Stimulated activated CD8-positive, alpha-beta memory T cell treated with anti-CD3 and anti-CD28 coated beads, Interleukin-4, amount 100 ng/mL, for 4 hours (primary cell): ENCODE measurements around the gene PIK3R6.

Experiments used
- DNase-seq, 2 donors: peaks; one replicate each; pipeline ENCODE4 v3.0.0-alpha.2; 2020; ENCODE audit warnings: low read depth in 2 of 2, low spot score in 1 of 2

Gene PIK3R6

GRCh38 chr17:8798846-8799569 lies 68.5 kb downstream of the PIK3R6 start, which contains the start of gene MFSD6L:
MFSD6L (minus strand) TSS chr17:8799365; CDS start chr17:8799120, 245 bp downstream.
- DNase-seq = no peak

GRCh38 chr17:8798176-8798845 lies 69.2 kb downstream of the PIK3R6 start:
- DNase-seq = no peak

- DNase-seq = no peak
These were observed 69.8 kb downstream of the PIK3R6 start for GRCh38 chr17:8797621-8798175.

- no peak for DNase-seq
These were observed 72.8 kb downstream of the PIK3R6 start for GRCh38 chr17:8794636-8795035.

- no peak for DNase-seq
These were observed 73.8 kb downstream of the PIK3R6 start for GRCh38 chr17:8793649-8794048.

- no peak for DNase-seq
These were observed 74.8 kb downstream of the PIK3R6 start for GRCh38 chr17:8792646-8793045.

- no peak for DNase-seq
These were observed 75.6 kb downstream of the PIK3R6 start for GRCh38 chr17:8791910-8792270.

- no peak for DNase-seq
These were observed 76.1 kb downstream of the PIK3R6 start for GRCh38 chr17:8791248-8791909.

- no peak for DNase-seq
These were observed 77.7 kb downstream of the PIK3R6 start for GRCh38 chr17:8789743-8790142.

- DNase-seq = no peak
These were observed 78.5 kb downstream of the PIK3R6 start for GRCh38 chr17:8788998-8789397.

GRCh38 chr17:8785547-8786413 lies 81.7 kb downstream of the PIK3R6 start:
- peak; percentile 13 to 56 for DNase-seq

GRCh38 chr17:8782176-8782575 lies 85.3 kb downstream of the PIK3R6 start:
- DNase-seq = no peak

GRCh38 chr17:8781776-8782175 lies 85.7 kb downstream of the PIK3R6 start:
- no peak for DNase-seq

- no peak for DNase-seq
These were observed 90.6 kb downstream of the PIK3R6 start for GRCh38 chr17:8776881-8777280.

- DNase-seq = no peak
These were observed 91.2 kb downstream of the PIK3R6 start for GRCh38 chr17:8776248-8776647.

- no peak for DNase-seq
These were observed 100.7 kb downstream of the PIK3R6 start for GRCh38 chr17:8766731-8767130.

GRCh38 chr17:8762012-8762411 lies 105.5 kb downstream of the PIK3R6 start:
- DNase-seq = no peak

- no peak for DNase-seq
These were observed 109.3 kb downstream of the PIK3R6 start, which contains the start of gene SPDYE4 for GRCh38 chr17:8758137-8758596. SPDYE4 (minus strand) TSS chr17:8758546; CDS start chr17:8758382, 164 bp downstream.

- no peak for DNase-seq
These were observed 110.3 kb downstream of the PIK3R6 start for GRCh38 chr17:8757189-8757588.

GRCh38 chr17:8755590-8756255 lies 111.8 kb downstream of the PIK3R6 start:
- DNase-seq = no peak
